Keratinocyte (primary cell): ENCODE measurements around the gene TUG1. TPM values are rescaled to one million over a fixed set of nuclear protein-coding genes. Genes with fewer than 3 reads are reported as not detected.

Source experiments
- DNase-seq: peaks from one replicate; pipeline ENCODE4 v3.0.0-alpha.2; 2011; ENCODE audit warnings: low read depth, missing footprints, low spot score
- FAIRE-seq: peaks from 2 replicates; lab custom pipeline; 2011; peaks lifted over from hg19 to GRCh38; lab: Jason Lieb, UNC
- H2AFZ ChIP-seq: 2 replicates; pipeline ENCODE4 v1.6.0; 2012; ENCODE audit warnings: low read length, control low read depth, inconsistent platforms; ENCODE audit not compliant: control insufficient read depth
- H3K27ac ChIP-seq: 2 replicates; pipeline ENCODE4 v1.5.1; 2011; ENCODE audit warnings: low read length; ENCODE audit not compliant: control insufficient read depth, insufficient read depth
- H3K27me3 ChIP-seq: 3 replicates; pipeline ENCODE4 v1.6.0; 2011; ENCODE audit warnings: low read length; ENCODE audit not compliant: control insufficient read depth, insufficient read depth; ENCODE audit errors: extremely low read depth
- H3K36me3 ChIP-seq, 2 experiments: 2 replicates in 1 of 2; 3 replicates in 1 of 2; pipeline ENCODE4 v1.5.1; 2011; ENCODE audit warnings: low read length in 2 of 2, mild to moderate bottlenecking in 1 of 2; ENCODE audit not compliant: control insufficient read depth in 2 of 2, insufficient read depth in 2 of 2; ENCODE audit errors: extremely low read depth in 1 of 2
- H3K4me1 ChIP-seq: 3 replicates; pipeline ENCODE4 v1.5.1; 2011; ENCODE audit warnings: low read length; ENCODE audit not compliant: control insufficient read depth, insufficient read depth; ENCODE audit errors: extremely low read depth
- H3K4me2 ChIP-seq: 3 replicates; pipeline ENCODE4 v1.6.0; 2011; ENCODE audit warnings: low read depth, low read length; ENCODE audit not compliant: control insufficient read depth, insufficient read depth; ENCODE audit errors: extremely low read depth
- H3K4me3 ChIP-seq, 3 experiments: fragments of 200-600 bp in 1 of 3; sonication (generic) in 1 of 3; 2 replicates in 2 of 3; 3 replicates in 1 of 3; pipeline ENCODE4 v1.5.1; 2011 to 2016; ENCODE audit warnings: low read length in 3 of 3, mild to moderate bottlenecking in 3 of 3, control low read depth in 2 of 3, inconsistent platforms in 1 of 3, low read depth in 1 of 3, mixed read lengths in 1 of 3, mixed run types in 1 of 3, moderate library complexity in 1 of 3; ENCODE audit not compliant: control insufficient read depth in 2 of 3, insufficient read depth in 2 of 3; ENCODE audit errors: extremely low read depth in 1 of 3
- H3K79me2 ChIP-seq: 2 replicates; pipeline ENCODE4 v1.6.0; 2012; ENCODE audit warnings: low read length; ENCODE audit not compliant: control insufficient read depth, insufficient read depth
- H3K9ac ChIP-seq: 3 replicates; pipeline ENCODE4 v1.6.0; 2011; ENCODE audit warnings: low read length; ENCODE audit not compliant: control insufficient read depth, insufficient read depth; ENCODE audit errors: extremely low read depth
- H3K9me1 ChIP-seq: 3 replicates; pipeline ENCODE4 v1.6.0; 2011; ENCODE audit warnings: low read length; ENCODE audit not compliant: control insufficient read depth, insufficient read depth; ENCODE audit errors: extremely low read depth
- H3K9me3 ChIP-seq: 2 replicates; pipeline ENCODE4 v1.5.1; 2012; ENCODE audit warnings: low read depth, low read length; ENCODE audit not compliant: control insufficient read depth
- H4K20me1 ChIP-seq: 3 replicates; pipeline ENCODE4 v1.6.0; 2011; ENCODE audit warnings: low read length; ENCODE audit not compliant: control insufficient read depth, insufficient read depth; ENCODE audit errors: extremely low read depth
- CTCF ChIP-seq, 3 experiments: IDR thresholded peaks in 1 of 3; conservative IDR thresholded peaks in 1 of 3; optimal IDR thresholded peaks in 1 of 3; 2 replicates in 2 of 3; 3 replicates in 1 of 3; pipeline versions ENCODE3 to v1.5.1; 2011; ENCODE audit warnings: low read length in 3 of 3, mild to moderate bottlenecking in 3 of 3, moderate library complexity in 2 of 3, control low read depth in 1 of 3, inconsistent platforms in 1 of 3; ENCODE audit not compliant: insufficient read depth in 2 of 3; ENCODE audit errors: extremely low read depth in 1 of 3
- EZH2 ChIP-seq: IDR thresholded peaks from one replicate; pipeline ENCODE4 v1.6.1; 2012; ENCODE audit warnings: inconsistent platforms, mild to moderate bottlenecking, low read length, moderate library complexity
- dilution Hi-C: fragments of 300-500 bp; cut with MboI; formaldehyde crosslinking; loops from one replicate; pipeline ENCODE4 v1.7.0; 2020; ENCODE audit warnings: low sequenced_read_pairs; ENCODE audit not compliant: extremely low pct_ligation_motif_present
- polyA plus RNA-seq, 5 experiments: library from polyadenylated mRNA; depleted of rRNA in 3 of 5; stranded (reverse) in 3 of 5; stranded (forward) in 1 of 5; unstranded in 1 of 5; fragments of >200 nt; gene quantifications; 1 replicate in 1 of 5; 2 replicates in 3 of 5; 3 replicates in 1 of 5; pipeline versions ENCODE4 v1.2.1 to v1.2.3, GENCODE V29; 2011 to 2012; ENCODE audit warnings: missing spikeins in 2 of 5, low read depth in 1 of 5, low replicate concordance in 1 of 5

Gene TUG1
- polyA plus RNA-seq, 1 donor (not counting 4 experiments of a cell fraction or from before 2014, with no cell fraction given): 77.1 TPM

DNA sequence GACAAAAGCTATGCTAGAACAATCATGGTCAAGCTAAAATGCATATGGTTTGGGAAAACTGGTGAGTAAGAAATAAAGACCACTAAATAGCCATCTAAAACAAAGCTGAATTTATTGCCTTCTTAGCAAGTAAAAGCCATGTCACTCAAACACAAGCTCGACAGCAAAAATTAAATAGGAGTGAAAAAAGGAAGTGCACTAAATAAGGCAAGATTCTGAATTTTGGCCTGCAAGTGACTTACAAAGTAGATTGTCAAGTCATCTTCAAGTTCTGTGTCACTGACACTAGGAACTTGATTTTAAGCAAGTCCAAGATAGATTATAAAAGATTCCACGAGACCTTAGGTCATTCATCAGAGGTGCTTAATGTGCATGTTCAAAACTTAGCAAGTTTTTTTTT lies 27.4 kb downstream of the TUG1 start:
- no peaks in the 10 kb centered on the region for H3K27me3 ChIP-seq
- no peaks in the 10 kb centered on the region for H3K9me1 ChIP-seq
- no peaks in the 10 kb centered on the region for H4K20me1 ChIP-seq
- H3K36me3 ChIP-seq: no peaks in the 10 kb centered on the region
- H2AFZ ChIP-seq: no peak overlapping the region
- FAIRE-seq (no peak), DNase-seq (no peak)
- no peak overlapping the region for H3K4me2 ChIP-seq
- no peak for TF ChIP-seq CTCF (optimal IDR thresholded peaks at IDR 0.05 in 1 of 3, IDR thresholded peaks at IDR 0.05 in 1 of 3, conservative IDR thresholded peaks at IDR 0.05 in 1 of 3; ENCODE audit: extremely low read depth in 1 of 3, insufficient read depth in 2 of 3, low read length in 3 of 3)
- TF ChIP-seq EZH2: no peak
- no peaks in the 10 kb centered on the region for H3K79me2 ChIP-seq
- H3K4me1 ChIP-seq: no peaks in the 10 kb centered on the region
- H3K9me3 ChIP-seq: no peaks in the 10 kb centered on the region
- dilution Hi-C loops: no loop called here
- no peak overlapping the region for H3K9ac ChIP-seq
- no peak overlapping the region for H3K27ac ChIP-seq
- no peak overlapping the region for H3K4me3 ChIP-seq

DNA sequence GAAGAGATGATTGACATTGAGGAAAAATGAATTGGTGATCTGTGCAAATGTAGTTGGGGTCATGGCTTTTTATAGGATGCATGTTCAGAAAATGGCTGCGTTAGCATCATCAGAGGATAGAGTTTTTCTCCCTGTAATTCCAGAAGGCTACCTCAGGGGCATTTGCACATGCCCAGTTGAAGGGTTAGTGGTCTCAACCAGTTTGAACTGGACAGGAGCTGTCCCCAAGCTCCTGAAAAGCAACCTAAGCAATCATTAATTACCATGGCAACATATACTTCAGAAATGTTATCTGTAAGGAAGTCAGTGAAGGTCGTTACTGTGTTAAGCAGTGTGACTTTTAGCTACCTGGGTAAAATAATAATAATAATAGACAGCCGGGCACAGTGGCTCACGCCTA lies 29.3 kb downstream of the TUG1 start:
- Histone ChIP-seq H3K79me2 (no peaks in the 10 kb centered on the region), H3K4me2 (no peak overlapping the region), H3K9ac (no peak overlapping the region), H4K20me1 (no peaks in the 10 kb centered on the region), H3K36me3 (no peaks in the 10 kb centered on the region), H3K27ac (no peak overlapping the region), H3K9me1 (no peaks in the 10 kb centered on the region), H3K4me1 (no peaks in the 10 kb centered on the region), H3K27me3 (no peaks in the 10 kb centered on the region), H2AFZ (no peak overlapping the region), H3K4me3 (no peak overlapping the region), H3K9me3 (no peaks in the 10 kb centered on the region)
- FAIRE-seq (no peak), DNase-seq (no peak)
- dilution Hi-C loops: no loop called here
- TF ChIP-seq CTCF (optimal IDR thresholded peaks at IDR 0.05 in 1 of 3, IDR thresholded peaks at IDR 0.05 in 1 of 3, conservative IDR thresholded peaks at IDR 0.05 in 1 of 3; ENCODE audit: extremely low read depth in 1 of 3, insufficient read depth in 2 of 3, low read length in 3 of 3): no peak
- no peak for TF ChIP-seq EZH2
